ENCODE data around the gene DHX15. TPM values are rescaled to one million over a fixed set of nuclear protein-coding genes. Genes with fewer than 3 reads are reported as not detected.

Gene DHX15
- total and polyA plus RNA-seq, 2 of the 13 experiments (the other 11 are each of a cell fraction or from before 2014, with no cell fraction given): 92.9 to 165 TPM

DNA sequence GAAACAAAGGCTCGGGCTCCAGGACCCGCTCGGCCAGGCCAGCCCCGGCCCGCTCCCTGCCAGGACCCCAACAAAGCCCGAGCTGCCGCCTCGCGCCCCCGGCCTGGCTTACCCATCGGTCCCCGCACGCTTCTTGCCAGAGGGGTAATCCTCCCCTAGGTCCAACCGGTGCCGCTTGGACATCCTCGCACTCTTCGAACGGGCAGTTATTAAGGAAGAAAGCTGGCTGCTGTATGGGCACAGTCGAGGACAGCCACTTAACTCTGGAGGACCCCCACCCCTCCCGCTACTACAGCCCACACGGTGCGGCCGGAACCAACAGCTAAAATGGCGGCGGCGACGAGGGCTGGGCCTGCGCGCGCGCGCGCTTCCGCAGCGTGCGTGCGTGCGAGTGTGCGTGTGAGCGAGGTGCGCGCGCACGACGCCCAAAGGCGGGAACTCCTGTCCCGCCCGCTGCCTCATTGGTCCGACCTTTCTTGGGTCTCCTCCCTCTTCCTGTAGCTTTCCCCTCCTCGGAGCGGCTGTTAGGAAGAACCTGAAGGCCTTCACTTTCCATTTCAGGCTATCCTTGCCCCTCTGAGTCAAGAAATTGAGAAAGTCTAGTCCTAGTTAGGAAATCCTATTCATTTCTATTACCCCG, at the start of gene DHX15 (continued):
- TF ChIP-seq, protein P1, sequence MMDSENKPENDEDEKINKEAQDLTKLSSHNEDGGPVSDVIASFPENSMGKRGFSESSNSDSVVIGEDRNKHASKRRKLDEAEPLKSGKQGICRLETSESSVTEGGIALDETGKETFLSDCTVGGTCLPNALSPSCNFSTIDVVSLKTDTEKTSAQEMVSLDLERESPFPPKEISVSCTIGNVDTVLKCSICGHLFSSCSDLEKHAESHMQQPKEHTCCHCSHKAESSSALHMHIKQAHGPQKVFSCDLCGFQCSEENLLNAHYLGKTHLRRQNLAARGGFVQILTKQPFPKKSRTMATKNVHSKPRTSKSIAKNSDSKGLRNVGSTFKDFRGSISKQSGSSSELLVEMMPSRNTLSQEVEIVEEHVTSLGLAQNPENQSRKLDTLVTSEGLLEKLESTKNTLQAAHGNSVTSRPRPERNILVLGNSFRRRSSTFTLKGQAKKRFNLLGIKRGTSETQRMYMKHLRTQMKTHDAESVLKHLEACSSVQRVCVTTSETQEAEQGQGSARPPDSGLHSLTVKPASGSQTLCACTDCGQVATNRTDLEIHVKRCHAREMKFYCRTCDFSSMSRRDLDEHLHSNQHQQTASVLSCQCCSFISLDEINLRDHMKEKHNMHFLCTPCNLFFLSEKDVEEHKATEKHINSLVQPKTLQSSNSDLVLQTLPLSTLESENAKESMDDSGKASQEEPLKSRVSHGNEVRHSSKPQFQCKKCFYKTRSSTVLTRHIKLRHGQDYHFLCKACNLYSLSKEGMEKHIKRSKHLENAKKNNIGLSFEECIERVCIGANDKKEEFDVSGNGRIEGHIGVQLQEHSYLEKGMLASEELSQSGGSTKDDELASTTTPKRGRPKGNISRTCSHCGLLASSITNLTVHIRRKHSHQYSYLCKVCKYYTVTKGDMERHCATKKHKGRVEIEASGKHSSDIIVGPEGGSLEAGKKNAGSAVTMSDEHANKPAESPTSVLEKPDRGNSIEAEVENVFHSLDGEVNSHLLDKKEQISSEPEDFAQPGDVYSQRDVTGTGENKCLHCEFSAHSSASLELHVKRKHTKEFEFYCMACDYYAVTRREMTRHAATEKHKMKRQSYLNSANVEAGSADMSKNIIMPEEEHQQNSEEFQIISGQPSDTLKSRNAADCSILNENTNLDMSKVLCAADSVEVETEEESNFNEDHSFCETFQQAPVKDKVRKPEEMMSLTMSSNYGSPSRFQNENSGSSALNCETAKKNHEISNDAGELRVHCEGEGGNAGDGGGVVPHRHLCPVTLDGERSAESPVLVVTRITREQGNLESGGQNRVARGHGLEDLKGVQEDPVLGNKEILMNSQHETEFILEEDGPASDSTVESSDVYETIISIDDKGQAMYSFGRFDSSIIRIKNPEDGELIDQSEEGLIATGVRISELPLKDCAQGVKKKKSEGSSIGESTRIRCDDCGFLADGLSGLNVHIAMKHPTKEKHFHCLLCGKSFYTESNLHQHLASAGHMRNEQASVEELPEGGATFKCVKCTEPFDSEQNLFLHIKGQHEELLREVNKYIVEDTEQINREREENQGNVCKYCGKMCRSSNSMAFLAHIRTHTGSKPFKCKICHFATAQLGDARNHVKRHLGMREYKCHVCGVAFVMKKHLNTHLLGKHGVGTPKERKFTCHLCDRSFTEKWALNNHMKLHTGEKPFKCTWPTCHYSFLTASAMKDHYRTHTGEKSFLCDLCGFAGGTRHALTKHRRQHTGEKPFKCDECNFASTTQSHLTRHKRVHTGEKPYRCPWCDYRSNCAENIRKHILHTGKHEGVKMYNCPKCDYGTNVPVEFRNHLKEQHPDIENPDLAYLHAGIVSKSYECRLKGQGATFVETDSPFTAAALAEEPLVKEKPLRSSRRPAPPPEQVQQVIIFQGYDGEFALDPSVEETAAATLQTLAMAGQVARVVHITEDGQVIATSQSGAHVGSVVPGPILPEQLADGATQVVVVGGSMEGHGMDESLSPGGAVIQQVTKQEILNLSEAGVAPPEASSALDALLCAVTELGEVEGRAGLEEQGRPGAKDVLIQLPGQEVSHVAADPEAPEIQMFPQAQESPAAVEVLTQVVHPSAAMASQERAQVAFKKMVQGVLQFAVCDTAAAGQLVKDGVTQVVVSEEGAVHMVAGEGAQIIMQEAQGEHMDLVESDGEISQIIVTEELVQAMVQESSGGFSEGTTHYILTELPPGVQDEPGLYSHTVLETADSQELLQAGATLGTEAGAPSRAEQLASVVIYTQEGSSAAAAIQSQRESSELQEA (CRISPR knock-in tag; IDR thresholded peaks at IDR 0.05; ENCODE audit: not compliant biosample characterization): peak; percentile 24
- 0 out of 2 replicates have a peak, but pooled peaks have one; percentile 11 for TF ChIP-seq JUN (CRISPR knock-in tag; IDR thresholded peaks at IDR 0.05)
- peak; percentile 68 for TF ChIP-seq RNF2 (conservative IDR thresholded peaks at IDR 0.05; ENCODE audit: low read depth)
- TF ChIP-seq, protein P2, sequence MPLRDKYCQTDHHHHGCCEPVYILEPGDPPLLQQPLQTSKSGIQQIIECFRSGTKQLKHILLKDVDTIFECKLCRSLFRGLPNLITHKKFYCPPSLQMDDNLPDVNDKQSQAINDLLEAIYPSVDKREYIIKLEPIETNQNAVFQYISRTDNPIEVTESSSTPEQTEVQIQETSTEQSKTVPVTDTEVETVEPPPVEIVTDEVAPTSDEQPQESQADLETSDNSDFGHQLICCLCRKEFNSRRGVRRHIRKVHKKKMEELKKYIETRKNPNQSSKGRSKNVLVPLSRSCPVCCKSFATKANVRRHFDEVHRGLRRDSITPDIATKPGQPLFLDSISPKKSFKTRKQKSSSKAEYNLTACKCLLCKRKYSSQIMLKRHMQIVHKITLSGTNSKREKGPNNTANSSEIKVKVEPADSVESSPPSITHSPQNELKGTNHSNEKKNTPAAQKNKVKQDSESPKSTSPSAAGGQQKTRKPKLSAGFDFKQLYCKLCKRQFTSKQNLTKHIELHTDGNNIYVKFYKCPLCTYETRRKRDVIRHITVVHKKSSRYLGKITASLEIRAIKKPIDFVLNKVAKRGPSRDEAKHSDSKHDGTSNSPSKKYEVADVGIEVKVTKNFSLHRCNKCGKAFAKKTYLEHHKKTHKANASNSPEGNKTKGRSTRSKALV (CRISPR knock-in tag; IDR thresholded peaks at IDR 0.05): no peak
- TF ChIP-seq, protein P3, sequence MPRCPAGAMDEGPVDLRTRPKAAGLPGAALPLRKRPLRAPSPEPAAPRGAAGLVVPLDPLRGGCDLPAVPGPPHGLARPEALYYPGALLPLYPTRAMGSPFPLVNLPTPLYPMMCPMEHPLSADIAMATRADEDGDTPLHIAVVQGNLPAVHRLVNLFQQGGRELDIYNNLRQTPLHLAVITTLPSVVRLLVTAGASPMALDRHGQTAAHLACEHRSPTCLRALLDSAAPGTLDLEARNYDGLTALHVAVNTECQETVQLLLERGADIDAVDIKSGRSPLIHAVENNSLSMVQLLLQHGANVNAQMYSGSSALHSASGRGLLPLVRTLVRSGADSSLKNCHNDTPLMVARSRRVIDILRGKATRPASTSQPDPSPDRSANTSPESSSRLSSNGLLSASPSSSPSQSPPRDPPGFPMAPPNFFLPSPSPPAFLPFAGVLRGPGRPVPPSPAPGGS (CRISPR knock-in tag; IDR thresholded peaks at IDR 0.05): peak; percentile 37; the same call in 1 of the 2 replicates
- TF ChIP-seq THYN1 (CRISPR knock-in tag; IDR thresholded peaks at IDR 0.05; ENCODE audit: borderline replicate concordance, low read depth): no peak
- TF ChIP-seq, protein P4, sequence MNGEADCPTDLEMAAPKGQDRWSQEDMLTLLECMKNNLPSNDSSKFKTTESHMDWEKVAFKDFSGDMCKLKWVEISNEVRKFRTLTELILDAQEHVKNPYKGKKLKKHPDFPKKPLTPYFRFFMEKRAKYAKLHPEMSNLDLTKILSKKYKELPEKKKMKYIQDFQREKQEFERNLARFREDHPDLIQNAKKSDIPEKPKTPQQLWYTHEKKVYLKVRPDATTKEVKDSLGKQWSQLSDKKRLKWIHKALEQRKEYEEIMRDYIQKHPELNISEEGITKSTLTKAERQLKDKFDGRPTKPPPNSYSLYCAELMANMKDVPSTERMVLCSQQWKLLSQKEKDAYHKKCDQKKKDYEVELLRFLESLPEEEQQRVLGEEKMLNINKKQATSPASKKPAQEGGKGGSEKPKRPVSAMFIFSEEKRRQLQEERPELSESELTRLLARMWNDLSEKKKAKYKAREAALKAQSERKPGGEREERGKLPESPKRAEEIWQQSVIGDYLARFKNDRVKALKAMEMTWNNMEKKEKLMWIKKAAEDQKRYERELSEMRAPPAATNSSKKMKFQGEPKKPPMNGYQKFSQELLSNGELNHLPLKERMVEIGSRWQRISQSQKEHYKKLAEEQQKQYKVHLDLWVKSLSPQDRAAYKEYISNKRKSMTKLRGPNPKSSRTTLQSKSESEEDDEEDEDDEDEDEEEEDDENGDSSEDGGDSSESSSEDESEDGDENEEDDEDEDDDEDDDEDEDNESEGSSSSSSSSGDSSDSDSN (CRISPR knock-in tag; IDR thresholded peaks at IDR 0.05): peak; percentile 83
- TF ChIP-seq, protein P5, sequence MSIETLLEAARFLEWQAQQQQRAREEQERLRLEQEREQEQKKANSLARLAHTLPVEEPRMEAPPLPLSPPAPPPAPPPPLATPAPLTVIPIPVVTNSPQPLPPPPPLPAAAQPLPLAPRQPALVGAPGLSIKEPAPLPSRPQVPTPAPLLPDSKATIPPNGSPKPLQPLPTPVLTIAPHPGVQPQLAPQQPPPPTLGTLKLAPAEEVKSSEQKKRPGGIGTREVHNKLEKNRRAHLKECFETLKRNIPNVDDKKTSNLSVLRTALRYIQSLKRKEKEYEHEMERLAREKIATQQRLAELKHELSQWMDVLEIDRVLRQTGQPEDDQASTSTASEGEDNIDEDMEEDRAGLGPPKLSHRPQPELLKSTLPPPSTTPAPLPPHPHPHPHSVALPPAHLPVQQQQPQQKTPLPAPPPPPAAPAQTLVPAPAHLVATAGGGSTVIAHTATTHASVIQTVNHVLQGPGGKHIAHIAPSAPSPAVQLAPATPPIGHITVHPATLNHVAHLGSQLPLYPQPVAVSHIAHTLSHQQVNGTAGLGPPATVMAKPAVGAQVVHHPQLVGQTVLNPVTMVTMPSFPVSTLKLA (IDR thresholded peaks at IDR 0.05): peak; percentile 20; the same call in 1 of the 2 replicates
- TF ChIP-seq NR2C2 (CRISPR knock-in tag; IDR thresholded peaks at IDR 0.05; ENCODE audit: borderline replicate concordance): peak; percentile 38

Measured in HepG2 (cell line).